ENCODE data around the gene PLA2G4B. TPM values are rescaled to one million over a fixed set of nuclear protein-coding genes. Genes with fewer than 3 reads are reported as not detected.

The PLA2G4B gene
- total RNA-seq, 4 donors from 2014 or later, result 6.2 to 13.0 (median 8.6) TPM

DNA sequence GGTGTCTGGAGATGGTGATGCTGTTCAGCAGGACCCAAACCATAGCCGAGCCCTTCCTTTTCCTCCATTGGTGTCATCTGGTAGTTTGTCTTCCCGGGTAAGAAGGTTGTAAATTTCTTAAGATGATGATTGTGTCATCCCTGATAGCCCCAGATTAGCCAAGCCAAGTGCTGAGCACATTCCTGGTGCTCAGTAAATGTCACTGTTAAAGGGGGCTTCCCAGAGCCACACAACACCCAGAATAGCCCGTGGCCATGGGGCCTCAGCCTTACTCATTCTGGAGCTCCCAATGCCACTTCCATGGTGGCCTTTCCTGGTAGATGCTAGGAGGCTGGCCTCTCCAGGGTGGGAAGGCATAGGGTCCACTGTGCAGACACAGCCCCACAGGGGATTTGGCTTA, 4.6 kb upstream of the PLA2G4B start:
- Histone ChIP-seq H3K4me1 (peaks cover 30 to 38% of the 10 kb centered on the region in 2 donors), H3K27me3 (no peaks in the 10 kb centered on the region), H3K9me3 (no peaks in the 10 kb centered on the region), H3K27ac (no peak overlapping the region), H3K4me3 (replicated peaks in 1 of 3) (no peak overlapping the region), H3K36me3 (no peaks in the 10 kb centered on the region)
- TF ChIP-seq, protein P1, sequence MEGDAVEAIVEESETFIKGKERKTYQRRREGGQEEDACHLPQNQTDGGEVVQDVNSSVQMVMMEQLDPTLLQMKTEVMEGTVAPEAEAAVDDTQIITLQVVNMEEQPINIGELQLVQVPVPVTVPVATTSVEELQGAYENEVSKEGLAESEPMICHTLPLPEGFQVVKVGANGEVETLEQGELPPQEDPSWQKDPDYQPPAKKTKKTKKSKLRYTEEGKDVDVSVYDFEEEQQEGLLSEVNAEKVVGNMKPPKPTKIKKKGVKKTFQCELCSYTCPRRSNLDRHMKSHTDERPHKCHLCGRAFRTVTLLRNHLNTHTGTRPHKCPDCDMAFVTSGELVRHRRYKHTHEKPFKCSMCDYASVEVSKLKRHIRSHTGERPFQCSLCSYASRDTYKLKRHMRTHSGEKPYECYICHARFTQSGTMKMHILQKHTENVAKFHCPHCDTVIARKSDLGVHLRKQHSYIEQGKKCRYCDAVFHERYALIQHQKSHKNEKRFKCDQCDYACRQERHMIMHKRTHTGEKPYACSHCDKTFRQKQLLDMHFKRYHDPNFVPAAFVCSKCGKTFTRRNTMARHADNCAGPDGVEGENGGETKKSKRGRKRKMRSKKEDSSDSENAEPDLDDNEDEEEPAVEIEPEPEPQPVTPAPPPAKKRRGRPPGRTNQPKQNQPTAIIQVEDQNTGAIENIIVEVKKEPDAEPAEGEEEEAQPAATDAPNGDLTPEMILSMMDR (IDR thresholded peaks at IDR 0.05), result no peak
- no peak for TF ChIP-seq POLR2A (IDR thresholded peaks at IDR 0.05)
- DNase-seq, result no peak
- 97 to 100% methylated on average over 3 of the region's 3 CpGs for WGBS, 2 donors
- intact Hi-C loops (cut with DNase I), result no loop called here

DNA sequence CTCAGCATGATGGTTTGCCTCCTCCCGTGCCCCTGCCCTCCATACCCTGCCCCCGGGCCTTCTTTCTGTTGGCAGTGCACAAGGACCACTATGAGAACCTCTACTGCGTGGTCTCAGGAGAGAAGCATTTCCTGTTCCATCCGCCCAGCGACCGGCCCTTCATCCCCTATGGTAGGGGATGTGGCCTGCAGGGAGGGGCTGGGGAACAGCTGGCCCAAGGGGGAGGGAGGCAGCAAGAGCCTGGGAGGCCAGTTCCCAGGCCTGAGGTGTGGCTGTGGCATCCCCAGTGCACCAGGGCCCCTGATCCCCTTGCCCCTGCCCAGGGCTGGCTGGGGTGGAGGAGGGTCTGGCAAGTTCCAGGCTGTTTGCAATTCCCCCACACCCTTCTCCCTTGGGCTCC, 2.6 kb upstream of the PLA2G4B start:
- TF ChIP-seq, protein P1 (IDR thresholded peaks at IDR 0.05), result no peak
- no peak for TF ChIP-seq POLR2A (IDR thresholded peaks at IDR 0.05)
- intact Hi-C loops (cut with DNase I), result no loop called here
- H3K27me3 ChIP-seq, result no peaks in the 10 kb centered on the region
- DNase-seq, result no peak
- WGBS, 2 donors, result 73 to 97% methylated on average over 6 of the region's 6 CpGs
- peaks cover 26 to 30% of the 10 kb centered on the region in 2 donors for H3K4me1 ChIP-seq
- H3K4me3 ChIP-seq (replicated peaks in 1 of 3), result no peak overlapping the region
- no peaks in the 10 kb centered on the region for H3K9me3 ChIP-seq
- no peak overlapping the region for H3K27ac ChIP-seq
- H3K36me3 ChIP-seq, result peaks cover 0 to 6% of the 10 kb centered on the region in 2 donors

DNA sequence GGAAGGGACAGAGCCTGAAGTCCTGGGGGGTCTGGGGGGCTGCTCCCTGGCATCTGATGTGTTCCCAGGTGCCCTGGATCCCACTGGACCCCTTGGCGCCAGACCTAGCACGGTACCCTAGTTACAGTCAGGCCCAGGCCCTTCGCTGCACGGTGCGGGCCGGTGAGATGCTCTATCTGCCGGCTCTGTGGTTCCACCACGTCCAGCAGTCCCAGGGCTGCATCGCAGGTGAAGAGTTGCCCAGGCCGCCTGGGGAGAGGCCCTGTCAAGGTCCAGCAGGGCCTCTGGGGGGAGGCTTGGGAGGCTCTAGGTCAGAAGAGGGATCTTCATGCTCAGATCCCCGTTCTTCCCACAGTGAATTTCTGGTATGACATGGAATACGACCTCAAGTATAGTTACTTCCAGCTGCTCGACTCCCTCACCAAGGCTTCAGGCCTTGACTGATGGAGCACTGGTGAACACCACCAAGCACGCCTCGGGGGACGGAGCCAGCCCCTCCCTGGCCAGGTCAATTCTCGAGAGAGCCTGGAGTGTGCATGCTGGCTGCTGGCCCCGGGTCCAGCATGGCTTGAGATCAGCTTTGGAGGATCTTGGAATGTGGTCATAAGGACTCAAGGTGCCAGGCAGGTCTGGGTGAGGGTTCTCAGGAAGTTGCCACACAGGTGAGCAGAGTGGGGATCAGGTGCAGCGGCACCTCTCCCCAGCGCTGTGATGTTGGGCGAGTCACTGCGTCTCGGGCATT, 1.8 kb upstream of the PLA2G4B start:
- 75 to 85% methylated on average over 13 to 23 of the region's 23 CpGs for WGBS, 2 donors
- H3K9me3 ChIP-seq, result no peaks in the 10 kb centered on the region
- H3K27ac ChIP-seq, result no peak overlapping the region
- H3K27me3 ChIP-seq, result no peaks in the 10 kb centered on the region
- peak; percentile 63 to 66 for DNase-seq
- TF ChIP-seq POLR2A (IDR thresholded peaks at IDR 0.05), result no peak
- TF ChIP-seq, protein P1 (IDR thresholded peaks at IDR 0.05), result no peak
- intact Hi-C loops (cut with DNase I), result no loop called here
- peaks cover 26 to 30% of the 10 kb centered on the region in 2 donors for H3K4me1 ChIP-seq
- H3K4me3 ChIP-seq (replicated peaks in 1 of 3), result no peak overlapping the region
- peaks cover 0 to 7% of the 10 kb centered on the region in 2 donors for H3K36me3 ChIP-seq

DNA sequence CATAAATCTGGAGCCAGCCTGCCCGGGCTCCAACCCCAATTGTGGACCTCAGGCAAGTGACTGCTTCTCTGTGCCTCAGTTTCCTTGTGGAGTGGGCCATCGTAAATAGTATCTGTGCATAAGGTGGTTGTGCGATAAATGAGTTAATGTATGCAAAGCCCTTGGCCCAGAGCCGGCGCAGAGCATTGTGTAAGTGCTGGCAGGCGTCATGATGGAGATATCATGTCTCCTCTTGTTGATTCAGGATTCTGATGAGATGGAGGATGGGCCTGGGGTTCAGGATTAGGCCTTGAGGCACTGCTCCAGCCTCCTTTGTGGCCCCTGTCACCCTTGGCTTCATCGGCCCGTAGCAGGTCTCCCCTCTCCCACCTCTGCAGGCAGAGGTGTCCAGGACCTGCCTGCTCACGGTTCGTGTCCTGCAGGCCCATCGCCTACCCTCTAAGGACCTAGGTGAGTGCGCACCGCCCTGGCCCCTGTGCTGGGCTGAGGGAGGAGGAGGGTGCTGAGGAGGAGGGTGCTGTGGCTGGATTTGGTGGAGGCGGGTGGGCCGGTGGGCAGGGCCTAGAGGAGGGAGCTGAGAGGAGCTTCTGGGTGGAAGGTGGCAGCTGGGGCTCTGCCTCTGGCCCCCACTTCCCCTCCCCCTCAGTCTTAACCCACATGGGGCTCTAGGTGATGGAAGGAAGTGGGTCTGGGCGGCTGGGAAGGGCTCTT, 1.3 kb downstream of the PLA2G4B start:
- H3K9me3 ChIP-seq, result no peaks in the 10 kb centered on the region
- no peaks in the 10 kb centered on the region for H3K27me3 ChIP-seq
- TF ChIP-seq, protein P1 (IDR thresholded peaks at IDR 0.05), result no peak
- TF ChIP-seq POLR2A (IDR thresholded peaks at IDR 0.05), result no peak
- WGBS, 2 donors, result 86 to 95% methylated on average over 13 to 16 of the region's 16 CpGs
- intact Hi-C loops (cut with DNase I), result no loop called here
- no peak for DNase-seq
- H3K36me3 ChIP-seq, result peaks cover 6 to 17% of the 10 kb centered on the region in 2 donors
- H3K4me1 ChIP-seq, result peaks cover 14 to 17% of the 10 kb centered on the region in 2 donors
- no peak overlapping the region for H3K27ac ChIP-seq
- no peak overlapping the region for H3K4me3 ChIP-seq (replicated peaks in 1 of 3)

DNA sequence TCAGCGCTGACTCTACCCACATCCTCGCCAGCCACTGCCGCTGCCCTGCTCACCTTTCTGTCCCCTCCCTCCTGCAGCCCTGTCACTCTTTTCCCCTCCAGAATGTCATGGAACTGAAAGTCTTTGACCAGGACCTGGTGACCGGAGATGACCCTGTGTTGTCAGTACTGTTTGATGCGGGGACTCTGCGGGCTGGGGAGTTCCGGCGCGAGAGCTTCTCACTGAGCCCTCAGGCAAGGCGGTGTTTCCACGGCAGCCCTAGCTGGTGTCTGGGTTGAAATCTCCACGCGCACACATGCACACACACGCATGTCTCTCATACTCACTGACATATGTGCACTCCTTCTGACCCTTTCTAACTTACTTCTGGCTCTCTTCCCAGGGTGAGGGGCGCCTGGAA, 2.0 kb downstream of the PLA2G4B start:
- Histone ChIP-seq H3K27me3 (no peaks in the 10 kb centered on the region), H3K36me3 (peaks cover 9 to 25% of the 10 kb centered on the region in 2 donors), H3K4me3 (replicated peaks in 1 of 3) (no peak overlapping the region), H3K27ac (no peak overlapping the region), H3K4me1 (peaks cover 14 to 17% of the 10 kb centered on the region in 2 donors), H3K9me3 (no peaks in the 10 kb centered on the region)
- 90 to 97% methylated on average over 15 of the region's 15 CpGs for WGBS, 2 donors
- no peak for TF ChIP-seq POLR2A (IDR thresholded peaks at IDR 0.05)
- TF ChIP-seq, protein P1 (IDR thresholded peaks at IDR 0.05), result no peak
- DNase-seq, result no peak
- intact Hi-C loops (cut with DNase I), result no loop called here
